GM18868 (cell line): ENCODE results near the gene PDIA6.
A peak's percentile ranks its signal among the peaks of the same experiment; 100 is the strongest.
"Not testable (repeated sequence)": the region's sequence is repeated elsewhere in the genome, so short reads cannot be mapped to it uniquely, and the experiment has no call there.

Experiments used
- ATAC-seq: cut with Tn5 transposase; IDR thresholded peaks from one replicate; pipeline ENCODE4 v1.9.1; 2021; ENCODE audit warnings: mild to moderate bottlenecking, moderate library complexity; ENCODE audit not compliant: unreplicated experiment

PDIA6 gene

DNA sequence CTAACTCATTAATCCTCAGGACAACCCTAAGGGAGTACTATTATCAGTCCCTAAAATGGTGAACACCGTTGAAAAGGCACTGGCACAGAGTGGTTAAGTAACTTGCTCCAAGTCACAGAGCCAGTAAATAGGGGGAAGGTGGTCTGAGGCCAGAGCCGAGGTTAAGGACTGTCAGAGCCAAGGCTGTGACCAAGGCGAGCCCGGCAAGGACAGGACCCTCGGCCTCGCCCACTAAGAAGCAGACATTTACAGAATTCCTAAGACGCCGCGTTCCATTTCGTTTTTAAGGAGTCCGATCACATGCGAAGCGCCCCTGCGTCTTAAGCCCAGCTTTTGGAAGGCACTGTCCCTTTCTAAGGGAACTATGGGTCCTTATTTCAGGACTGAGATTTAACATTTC is 1.1 kb downstream of the PDIA6 start:
- ATAC-seq = no peak

DNA sequence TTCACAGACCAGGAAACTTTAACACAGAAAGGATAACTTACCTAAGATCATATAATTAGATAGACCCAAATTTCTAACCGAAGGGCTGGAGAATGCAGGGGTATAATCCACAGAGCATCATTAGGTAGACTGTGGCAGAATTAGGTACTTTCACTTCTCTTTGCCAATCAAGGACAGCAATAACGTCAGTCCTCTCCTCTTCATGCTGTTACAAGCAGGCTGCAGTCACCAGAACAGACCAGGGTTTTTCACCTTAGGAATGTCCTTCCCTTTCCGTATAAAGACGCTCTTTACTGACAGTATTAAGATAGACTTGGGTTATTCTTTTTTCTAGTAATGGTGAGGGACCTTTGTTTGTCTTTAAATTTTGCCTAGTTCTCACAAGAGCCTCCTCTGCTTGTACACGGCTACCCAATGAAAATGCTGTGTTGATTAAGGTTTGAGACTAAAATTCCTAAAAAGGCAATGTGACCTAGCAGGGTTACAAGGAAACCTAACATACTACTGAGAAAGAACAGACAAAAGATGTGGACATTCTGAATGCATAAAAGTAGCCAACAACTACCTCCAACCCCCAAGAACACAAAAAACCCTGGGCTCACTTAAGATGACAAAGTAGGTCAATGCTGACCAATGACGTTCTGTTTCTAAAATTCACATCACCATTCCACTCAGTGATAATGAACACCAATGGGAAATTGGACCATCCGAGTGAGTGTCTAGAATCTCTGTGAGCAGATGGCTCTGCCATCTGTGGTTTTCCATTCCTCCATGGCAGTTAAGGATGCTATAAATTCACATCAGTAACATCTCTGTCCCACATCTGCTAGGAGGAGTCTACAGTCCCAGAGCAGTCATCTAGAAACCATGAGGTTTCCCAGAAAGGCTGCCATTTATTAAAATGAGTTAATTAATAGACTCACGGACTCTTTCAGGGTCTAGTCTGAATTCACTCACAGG is 2.1 kb downstream of the PDIA6 start:
- ATAC-seq = peak; percentile 41

DNA sequence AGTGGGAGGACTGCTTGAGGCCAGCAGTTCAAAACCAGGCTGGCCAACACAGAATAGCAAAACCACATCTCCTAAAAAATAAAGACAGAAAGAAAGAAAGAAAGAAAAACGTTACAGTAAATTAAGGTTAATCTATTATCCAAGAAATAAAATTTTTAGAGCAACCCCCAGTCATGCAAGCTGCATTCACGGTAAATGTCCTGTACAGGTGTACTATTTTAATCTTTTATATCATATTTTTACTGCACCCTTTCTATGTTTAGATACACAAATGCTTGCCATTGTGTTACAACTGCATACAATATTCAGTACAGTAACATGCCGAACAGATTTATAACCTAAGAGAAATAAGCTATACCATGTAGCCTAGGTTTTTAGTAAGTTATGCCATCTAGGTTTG is 6.0 kb downstream of the PDIA6 start:
- no peak for ATAC-seq

DNA sequence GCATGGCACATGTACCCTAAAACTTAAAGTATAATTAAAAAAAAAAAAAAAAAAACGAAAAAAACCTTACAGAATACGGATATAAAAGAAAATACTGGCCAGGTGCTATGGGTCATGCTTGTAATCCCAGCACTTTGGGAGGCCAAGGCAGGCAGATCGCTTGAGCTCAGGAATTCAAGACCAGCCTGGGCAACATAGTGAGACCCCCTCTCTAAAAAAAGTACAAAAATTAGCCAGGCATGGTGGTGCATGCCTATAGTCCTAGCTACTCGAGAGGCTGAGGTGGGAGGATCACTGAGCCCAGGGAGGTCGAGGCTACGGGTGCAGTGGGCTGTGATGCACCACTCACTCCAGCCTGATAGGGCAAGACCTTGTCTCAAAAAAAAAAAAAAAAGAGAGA is 6.6 kb downstream of the PDIA6 start:
- not testable (repeated sequence) for ATAC-seq

DNA sequence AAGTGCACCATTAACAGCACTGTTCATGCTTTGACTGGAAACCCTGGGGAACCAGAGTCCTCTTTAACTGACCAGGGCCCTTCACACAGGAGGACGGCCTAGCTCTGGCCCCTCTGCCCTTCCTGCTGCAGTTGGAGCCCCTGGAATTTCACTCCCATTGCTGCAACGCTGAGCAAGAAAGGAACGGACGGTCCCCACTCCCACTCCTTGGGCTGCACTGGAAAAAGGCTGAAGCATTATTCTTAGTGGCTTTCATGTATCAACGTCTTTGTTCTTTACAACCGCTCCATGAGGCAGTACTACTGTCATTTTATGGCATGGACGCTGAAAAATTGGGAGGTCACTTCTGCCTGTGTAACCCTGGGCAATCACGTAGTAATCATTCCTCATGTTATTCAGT is 9.9 kb downstream of the PDIA6 start:
- ATAC-seq = no peak

DNA sequence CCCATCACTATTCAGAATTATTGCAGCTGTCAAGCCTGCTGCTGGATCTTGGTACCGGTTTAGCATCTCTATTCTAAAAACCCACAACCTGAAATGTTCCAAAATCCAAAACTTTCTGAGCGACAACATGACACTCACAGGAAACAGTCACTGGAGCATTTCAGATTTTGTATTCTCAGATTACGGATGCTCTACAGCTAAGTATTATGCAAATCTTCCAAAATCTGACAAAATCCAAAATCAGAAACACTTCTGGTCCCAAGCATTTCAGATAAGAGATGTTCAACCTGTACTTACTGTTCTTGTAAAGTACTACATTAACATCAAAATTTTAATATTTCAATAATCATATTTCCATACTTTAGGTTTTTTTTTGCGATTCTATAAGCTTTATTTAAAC is 12.4 kb downstream of the PDIA6 start:
- no peak for ATAC-seq

DNA sequence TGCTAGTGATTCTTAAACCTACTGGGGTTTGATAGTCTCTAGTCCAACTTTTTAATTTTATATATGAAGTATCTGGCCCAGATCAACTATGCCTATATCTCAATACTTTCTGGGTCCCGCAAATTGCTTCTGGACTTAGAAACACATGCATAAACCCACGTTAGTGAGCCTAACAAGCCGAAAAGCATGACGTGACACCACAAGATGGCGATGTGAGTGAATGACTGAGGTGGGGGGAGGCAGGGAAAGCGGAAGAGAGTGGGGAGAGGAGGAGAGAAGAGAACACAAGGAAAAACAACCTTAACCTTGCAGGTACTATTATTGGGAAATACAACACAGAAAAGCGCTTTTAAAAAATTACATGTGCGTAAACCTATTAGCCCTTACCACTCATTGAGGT is 13.8 kb downstream of the PDIA6 start:
- ATAC-seq = no peak

DNA sequence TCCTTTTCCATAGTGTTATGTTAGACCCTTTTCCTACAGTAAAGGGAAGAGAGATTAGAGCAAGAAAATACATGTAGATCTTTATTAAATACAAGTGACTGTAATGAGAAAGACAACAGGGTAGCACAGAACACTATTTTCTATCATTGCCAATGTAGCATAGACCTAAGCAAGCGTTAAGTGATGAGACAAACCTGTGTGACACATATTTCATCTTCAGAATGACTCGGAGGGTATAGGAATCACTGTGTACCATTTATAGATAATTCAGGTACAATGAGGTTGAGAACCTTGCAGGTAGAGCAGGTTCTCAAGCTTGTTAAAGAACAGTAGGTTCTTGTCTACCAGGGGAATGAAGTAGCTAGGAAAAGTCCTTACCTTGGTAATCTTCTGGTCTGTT is 15.9 kb downstream of the PDIA6 start:
- ATAC-seq = no peak

DNA sequence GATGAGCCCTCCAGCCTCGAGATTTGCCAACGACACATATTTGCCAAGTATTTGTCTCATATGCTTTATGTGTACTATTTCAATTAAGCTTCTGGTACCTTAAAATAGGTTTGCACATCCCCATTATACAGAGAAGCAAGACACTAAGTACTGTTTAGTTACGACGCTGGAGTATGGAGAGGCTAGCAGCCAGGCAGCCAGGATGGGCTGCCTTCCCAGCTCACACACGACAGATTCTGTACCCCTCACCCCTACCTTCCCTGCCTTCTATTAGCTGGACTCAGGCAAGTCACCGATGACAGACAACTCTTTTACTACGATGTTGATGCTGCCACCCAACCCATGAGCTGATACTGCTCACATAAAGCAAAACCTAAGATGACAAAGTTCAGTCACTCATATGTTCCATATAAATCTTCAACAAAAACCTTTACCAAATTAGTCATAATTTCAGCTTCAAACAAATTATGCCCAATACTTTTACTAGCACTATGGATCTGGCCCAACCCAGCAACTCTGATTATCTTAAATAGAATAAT is 17.0 kb downstream of the PDIA6 start:
- no peak for ATAC-seq

DNA sequence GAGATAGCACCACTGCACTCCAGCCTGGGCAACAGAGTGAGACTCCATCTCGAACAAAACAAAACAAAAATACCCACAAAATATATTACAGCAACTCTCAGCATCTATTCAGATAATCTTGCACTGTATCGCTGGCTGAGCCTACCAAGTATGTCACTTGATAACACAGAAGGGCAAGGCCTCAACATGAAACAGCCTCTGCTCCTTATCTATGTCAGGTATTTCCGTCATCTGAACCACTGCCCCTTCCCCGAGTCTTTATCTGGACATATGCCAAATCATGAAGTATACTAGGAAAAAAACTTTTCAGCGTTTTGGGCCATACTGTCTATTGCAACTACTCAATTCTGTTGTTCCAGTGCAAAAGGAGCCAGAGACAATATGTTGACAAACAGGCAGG is 17.7 kb downstream of the PDIA6 start:
- ATAC-seq = no peak

DNA sequence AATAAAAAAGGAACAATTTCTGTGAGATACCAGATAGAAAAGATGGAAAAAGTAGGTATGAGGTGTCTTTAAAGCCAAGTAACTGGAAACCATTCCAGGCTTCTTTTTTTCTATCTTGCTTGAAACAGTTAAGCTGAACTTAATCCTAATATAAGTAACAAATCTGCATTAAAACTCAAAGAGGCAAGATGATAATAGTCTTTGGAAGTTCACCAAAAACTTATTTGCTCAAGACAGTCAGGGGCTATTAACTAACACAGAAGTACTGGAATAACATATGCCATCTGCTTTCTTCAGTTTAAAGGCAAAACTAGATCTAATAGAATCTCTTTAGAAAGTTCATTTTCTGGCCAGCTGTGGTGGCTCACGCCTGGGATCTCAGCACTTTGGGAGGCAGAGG is 18.8 kb downstream of the PDIA6 start:
- no peak for ATAC-seq

DNA sequence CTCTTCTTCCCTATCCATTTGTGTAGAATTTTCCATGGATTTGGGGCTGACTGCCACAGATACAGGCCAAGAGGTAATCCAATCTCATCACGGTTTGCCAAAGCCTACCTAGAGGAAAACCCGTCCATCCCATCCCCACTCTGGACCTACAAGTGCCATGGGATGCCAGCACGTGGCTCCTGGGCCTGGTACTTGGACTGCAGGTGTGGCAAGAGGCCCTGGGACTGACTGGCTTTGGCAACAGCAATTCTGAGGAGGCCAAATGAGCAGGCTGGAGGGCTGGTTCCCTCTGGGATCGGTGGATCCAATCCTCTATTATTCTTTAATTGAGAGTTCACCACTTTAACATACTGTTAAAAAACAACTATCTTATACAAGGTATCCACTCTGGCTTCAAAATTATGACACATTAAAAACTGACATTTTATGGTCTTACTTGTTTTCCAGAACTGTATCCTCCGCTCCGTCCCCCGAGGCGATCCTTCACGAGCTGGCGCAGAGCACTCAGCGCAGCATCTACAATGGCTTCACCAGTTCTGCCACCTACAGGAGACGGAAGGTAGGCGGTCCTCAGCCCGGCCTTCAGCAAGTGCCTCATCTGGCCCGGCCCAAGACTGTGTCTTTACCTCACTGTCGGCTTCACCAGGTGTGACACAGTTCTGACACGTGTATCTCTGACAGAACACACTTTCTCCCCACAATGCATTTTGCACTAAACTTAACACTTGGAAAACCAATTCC is 19.8 kb downstream of the PDIA6 start:
- no peak for ATAC-seq

DNA sequence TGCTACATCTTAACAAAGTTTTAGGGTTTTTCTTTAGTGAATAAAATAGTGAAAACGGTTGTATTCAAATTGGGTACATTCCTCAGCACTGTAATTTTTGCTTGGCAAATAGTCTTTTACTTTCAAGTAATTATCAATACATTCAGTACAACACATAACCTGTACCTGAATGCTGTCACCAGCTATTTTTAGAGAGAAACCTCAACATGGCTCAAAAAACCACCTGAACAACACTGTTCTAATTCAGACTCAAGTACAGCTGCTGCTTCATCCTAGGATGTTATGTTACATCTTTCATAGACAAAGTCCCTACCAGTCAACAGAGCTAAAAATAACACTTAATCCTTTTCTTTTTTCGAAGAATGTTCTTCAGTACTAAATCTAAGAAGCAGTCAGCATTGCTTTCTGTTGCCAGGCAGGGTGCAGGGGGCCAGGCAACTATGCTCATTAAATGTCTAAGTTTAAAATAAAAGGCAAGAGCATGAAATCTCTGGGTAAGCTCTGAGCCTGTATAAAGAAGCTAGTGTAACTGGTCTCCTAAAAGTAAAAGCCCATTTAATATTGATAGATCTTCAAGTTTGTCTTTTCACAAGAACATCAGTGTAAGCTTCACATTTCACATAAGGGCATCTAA is 20.5 kb downstream of the PDIA6 start:
- peak; percentile 69 for ATAC-seq

DNA sequence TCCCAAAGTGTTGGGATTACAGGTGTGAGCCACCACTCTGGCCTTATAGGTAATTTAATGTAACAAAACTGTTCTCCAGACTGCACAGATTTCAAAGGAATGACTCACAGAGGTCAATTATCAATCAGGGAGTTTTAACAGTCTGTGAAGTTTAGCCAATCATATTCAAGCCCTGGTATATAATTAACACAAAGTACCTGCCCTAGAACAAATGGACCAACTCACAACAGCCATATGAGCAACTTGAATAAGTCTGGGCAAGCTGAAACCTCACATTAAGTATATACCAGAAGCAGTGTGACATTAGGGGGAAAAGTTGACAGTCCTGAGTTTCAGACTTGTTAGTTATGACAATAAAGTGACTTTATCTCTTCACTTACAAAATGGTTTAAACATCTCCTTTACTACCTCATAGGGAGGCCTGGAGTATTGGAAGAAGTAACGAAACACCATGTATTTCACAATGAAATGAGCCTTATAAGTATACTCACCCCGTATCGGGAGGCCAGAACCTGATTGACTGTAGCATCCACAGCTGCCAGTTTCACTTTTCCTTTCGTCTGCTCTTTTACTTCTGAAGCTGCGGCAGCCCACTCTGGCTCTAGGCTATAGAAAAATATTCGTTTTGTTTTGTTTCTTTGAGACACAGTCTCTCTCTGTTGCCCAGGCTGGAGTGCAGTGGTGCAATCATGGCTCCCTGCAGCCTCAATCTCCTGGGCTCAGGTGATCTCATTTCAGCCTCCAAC is 22.2 kb downstream of the PDIA6 start:
- ATAC-seq = peak; percentile 45

DNA sequence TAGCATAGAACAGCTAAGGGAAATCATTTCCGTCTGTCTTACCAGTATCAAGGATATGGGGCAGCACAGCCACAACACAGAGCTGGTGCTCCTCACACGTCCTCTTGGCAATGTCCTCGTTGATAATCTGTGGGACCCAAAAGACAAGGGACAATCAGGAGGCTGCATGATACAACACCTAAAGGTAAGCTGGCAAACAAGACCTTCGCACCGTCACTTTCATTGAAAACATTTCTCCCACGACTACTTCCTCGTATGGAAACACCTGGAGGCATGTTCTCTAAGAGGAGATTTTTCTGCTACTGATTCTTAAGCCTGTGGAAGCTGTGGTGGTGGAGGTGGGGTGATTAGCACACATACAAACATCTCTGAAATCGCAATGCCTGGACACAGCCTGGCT is 23.7 kb downstream of the PDIA6 start:
- no peak for ATAC-seq

DNA sequence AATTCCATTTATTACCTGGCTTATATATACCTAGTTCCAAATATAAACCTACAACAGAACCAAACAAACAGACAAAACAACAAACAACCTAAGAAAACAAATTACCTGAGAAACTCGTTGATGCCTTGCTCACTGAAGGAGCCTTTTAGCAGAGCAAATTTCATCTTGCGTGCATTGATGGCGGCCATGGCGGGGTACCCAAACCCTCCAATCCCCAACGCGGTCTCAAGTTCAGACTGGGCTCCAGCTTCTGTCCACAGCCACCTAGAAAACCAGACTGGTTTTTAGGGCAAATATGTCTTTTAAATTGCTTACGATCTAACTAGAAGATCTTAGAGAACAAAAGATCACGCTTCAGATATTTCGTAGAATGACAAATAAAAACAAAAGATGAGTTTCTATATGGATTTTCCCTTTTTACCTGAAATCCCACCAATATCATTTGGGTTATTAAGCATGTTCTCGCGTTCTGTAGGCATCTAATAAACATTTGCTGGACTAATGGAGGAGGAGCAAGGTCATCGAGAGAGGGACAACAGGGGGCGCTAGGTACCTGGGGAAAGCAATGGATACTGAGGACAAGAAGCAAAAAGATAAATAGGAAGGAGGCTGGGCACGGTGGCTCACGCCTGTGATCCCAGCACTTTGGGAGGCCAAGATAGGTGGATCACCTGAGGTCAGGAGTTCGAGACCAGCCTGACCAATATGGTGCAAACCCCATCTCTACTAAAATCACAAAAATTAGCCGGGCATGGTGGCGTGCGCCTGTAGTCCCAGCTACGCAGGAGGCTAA is 25.2 kb downstream of the PDIA6 start:
- ATAC-seq = no peak

DNA sequence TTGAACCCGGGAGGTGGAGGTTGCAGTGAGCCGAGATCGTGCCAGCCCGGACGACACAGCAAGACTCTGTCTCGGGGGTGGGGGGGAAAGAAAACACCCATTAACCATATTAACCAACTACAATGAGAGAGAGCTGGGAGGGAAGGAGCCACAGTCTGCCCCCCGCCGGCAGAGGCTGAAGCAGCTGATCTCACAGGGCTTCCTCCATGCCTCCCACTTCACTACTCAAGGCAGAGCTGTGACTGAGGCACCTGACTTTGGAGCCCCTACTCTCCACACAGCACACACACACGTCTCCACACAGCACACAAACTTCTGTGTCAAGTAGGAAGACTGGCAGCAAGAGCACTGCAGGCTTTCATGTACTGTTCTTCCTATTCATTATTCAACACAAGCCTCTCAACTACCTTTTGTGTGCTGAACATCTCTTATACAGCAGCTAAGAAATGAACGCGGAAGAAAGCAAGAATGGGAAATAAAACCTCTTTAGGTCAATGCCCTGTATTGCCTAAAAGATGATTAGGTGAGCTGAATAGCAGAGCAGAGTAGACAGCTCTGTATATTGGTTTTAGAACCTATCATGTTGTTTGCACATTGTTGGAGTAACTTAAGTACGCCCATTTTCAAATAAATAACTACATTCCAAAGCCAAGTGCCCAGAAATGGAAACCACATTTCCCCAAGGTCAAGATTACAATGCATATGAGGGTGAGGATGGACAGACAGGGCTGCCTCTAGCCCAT is 26.2 kb downstream of the PDIA6 start:
- no peak for ATAC-seq

DNA sequence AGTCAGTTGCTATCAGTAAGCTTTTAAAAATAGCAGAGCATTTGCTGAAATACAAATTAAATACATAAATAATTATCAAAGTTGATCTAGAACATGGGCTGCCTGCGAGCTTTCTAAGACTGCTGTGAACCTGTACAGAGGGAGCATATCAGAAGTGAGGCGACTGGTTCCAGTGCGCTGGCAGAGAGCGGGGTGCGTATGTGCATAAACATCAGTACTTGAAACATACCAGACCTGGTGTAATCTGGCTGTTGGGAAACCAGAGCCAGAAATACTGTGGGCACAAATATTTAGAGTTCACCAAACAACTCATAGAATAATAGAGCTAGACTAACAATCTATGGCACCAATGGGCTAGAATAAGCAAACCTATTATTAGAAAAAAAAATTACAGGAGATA is 27.3 kb downstream of the PDIA6 start:
- no peak for ATAC-seq

DNA sequence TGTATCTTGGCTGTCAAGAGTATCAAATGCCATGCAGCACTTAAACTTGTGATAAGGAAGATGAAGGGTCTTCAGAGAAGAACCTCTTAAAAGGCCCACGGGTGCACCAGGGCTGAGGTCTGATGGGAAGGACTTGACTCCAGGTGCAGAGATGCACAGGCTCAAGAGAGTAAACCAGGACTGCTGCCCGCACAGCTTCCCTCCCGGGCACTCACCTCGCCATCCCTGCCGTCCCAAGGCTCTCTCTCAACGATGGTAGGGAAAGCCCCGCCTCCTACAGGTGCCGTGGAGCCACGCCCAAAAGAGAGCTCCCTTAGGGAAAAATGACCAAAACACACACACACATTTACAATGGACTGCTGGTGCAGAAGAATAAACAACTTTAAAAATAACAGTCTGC is 27.9 kb downstream of the PDIA6 start:
- ATAC-seq = no peak
